HCT116 (cell line): ENCODE data around the gene BBS9.

Source experiments
- ATF3 ChIP-seq: IDR thresholded peaks from 2 replicates; pipeline ENCODE4 v1.6.1; 2012
- CBX3 ChIP-seq: IDR thresholded peaks from 2 replicates; pipeline ENCODE4 v1.6.1; 2012; ENCODE audit warnings: low read depth
- CTCF ChIP-seq, 3 experiments: fragments of 200-600 bp in 1 of 3; sonication (generic) in 1 of 3; IDR thresholded peaks in 2 of 3; conservative IDR thresholded peaks in 1 of 3; 2 replicates each; pipeline ENCODE4 v1.5.1; 2012 to 2017; ENCODE audit warnings: low read depth in 2 of 3, low read length in 2 of 3, antibody characterized with exemption in 1 of 3, borderline replicate concordance in 1 of 3, control low read depth in 1 of 3, mild to moderate bottlenecking in 1 of 3, mixed read lengths in 1 of 3, mixed run types in 1 of 3, moderate library complexity in 1 of 3; ENCODE audit not compliant: insufficient read depth in 1 of 3
- EGR1 ChIP-seq: IDR thresholded peaks from 2 replicates; pipeline ENCODE4 v1.6.1; 2012; ENCODE audit warnings: low read depth
- POLR2A ChIP-seq: IDR thresholded peaks from 2 replicates; pipeline ENCODE4 v1.7.0; 2011; ENCODE audit warnings: borderline replicate concordance; ENCODE audit not compliant: insufficient read depth, insufficient read length; ENCODE audit errors: extremely low read depth
- POLR2AphosphoS5 ChIP-seq: IDR thresholded peaks from 2 replicates; pipeline ENCODE4 v1.6.1; 2011; ENCODE audit warnings: mild to moderate bottlenecking, low read depth, low read length, moderate library complexity
- ZNF274 ChIP-seq: fragments of 200-500 bp; sonication (Bioruptor generic); IDR thresholded peaks from 2 replicates; pipeline ENCODE4 v1.6.1; 2014; ENCODE audit warnings: mild to moderate bottlenecking, low read depth, low read length, inconsistent platforms

GRCh38 chr7:33646166-33646565 is 516.8 kb downstream of the BBS9 start:
- TF ChIP-seq ATF3, result no peak
- TF ChIP-seq POLR2AphosphoS5, result no peak
- TF ChIP-seq POLR2A, result no peak
- TF ChIP-seq CBX3, result no peak
- TF ChIP-seq CTCF (IDR thresholded peaks at IDR 0.05 in 2 of 3, conservative IDR thresholded peaks at IDR 0.05 in 1 of 3; ENCODE audit: borderline replicate concordance in 1 of 3, insufficient read depth in 1 of 3, low read depth in 2 of 3, low read length in 2 of 3), result no peak
- no peak for TF ChIP-seq ZNF274
- no peak for TF ChIP-seq EGR1
